Activated CD4-positive, alpha-beta T cell treated with anti-CD3 and anti-CD28 coated beads, Interleukin-2, amount 10 ng/mL, durations not matched to agents 7 days and 5 days (primary cell): ENCODE results near the gene BTG2. TPM values are rescaled to one million over a fixed set of nuclear protein-coding genes. Genes with fewer than 3 reads are reported as not detected.

Source experiments
- CTCF ChIA-PET: fragments of 350-600 bp; sonication (Branson Sonifier 250); formaldehyde crosslinking; loops from one replicate; lab custom pipeline; 2021; ENCODE audit warnings: antibody characterized with exemption; lab: Charles Lee
- POLR2A ChIA-PET: fragments of 350-600 bp; sonication (Branson Sonifier 250); formaldehyde crosslinking; loops from one replicate; lab custom pipeline; 2021; ENCODE audit warnings: antibody characterized with exemption; lab: Charles Lee
- DNase-seq: peaks from one replicate; pipeline ENCODE4 v3.0.0-alpha.2; 2020
- H3K27ac Mint-ChIP-seq: one replicate; pipeline ENCODE4 v1.8.0; 2021; ENCODE audit warnings: mild to moderate bottlenecking, moderate library complexity, mixed read lengths
- H3K27me3 Mint-ChIP-seq: one replicate; pipeline ENCODE4 v1.8.0; 2021; ENCODE audit warnings: mixed read lengths
- H3K36me3 Mint-ChIP-seq: one replicate; pipeline ENCODE4 v1.8.0; 2021; ENCODE audit warnings: low read depth, mixed read lengths
- H3K4me1 Mint-ChIP-seq: one replicate; pipeline ENCODE4 v1.8.0; 2021; ENCODE audit warnings: mixed read lengths
- H3K4me3 Mint-ChIP-seq: one replicate; pipeline ENCODE4 v1.8.0; 2021; ENCODE audit warnings: mild to moderate bottlenecking, moderate library complexity, mixed read lengths
- H3K9me3 Mint-ChIP-seq: one replicate; pipeline ENCODE4 v1.8.0; 2021; ENCODE audit warnings: mixed read lengths
- total RNA-seq, 2 experiments: library from RNA; stranded (reverse); gene quantifications; one replicate each; pipeline ENCODE4 v1.2.3, GENCODE V29; 2021

The BTG2 gene
- total RNA-seq, 2 experiments from 2014 or later = 73.6 to 82.3 TPM

- ChIA-PET CTCF (interaction anchor here (0.9 kb wide), 1 partner anchor 19 kb away, joined by 3 read pairs; no protein-coding TSS in a partner anchor), POLR2A (no interaction called here)
- H3K27ac Mint-ChIP-seq = no peak overlapping the region
- H3K4me1 Mint-ChIP-seq = no peaks in the 10 kb centered on the region
- DNase-seq = no peak
- no peaks in the 10 kb centered on the region for H3K36me3 Mint-ChIP-seq
- H3K27me3 Mint-ChIP-seq = peaks cover 51% of the 10 kb centered on the region
- H3K4me3 Mint-ChIP-seq = no peak overlapping the region
- H3K9me3 Mint-ChIP-seq = peaks cover 2% of the 10 kb centered on the region
Observed at GRCh38 chr1:203359010-203359571, 53.8 kb downstream of the BTG2 start.

Other genes starting within 250 kb of the BTG2 start
- gene MYOG, start 219.5 kb upstream of the BTG2 start, total RNA-seq = not detected
- gene ADORA1, start 177.8 kb upstream of the BTG2 start, total RNA-seq = not detected
- not detected for gene MYBPH, start 129.7 kb upstream of the BTG2 start, total RNA-seq
- not detected for gene CHI3L1, start 118.8 kb upstream of the BTG2 start, total RNA-seq
- gene CHIT1, start 75.8 kb upstream of the BTG2 start, total RNA-seq = under 1 TPM; 0.30 to 0.42 TPM
- gene FMOD, start 45.6 kb downstream of the BTG2 start, total RNA-seq = not detected
- not detected for gene PRELP, start 170.3 kb downstream of the BTG2 start, total RNA-seq
- not detected for gene OPTC, start 188.6 kb downstream of the BTG2 start, total RNA-seq